K562 (cell line): ENCODE data around the gene MTA2. TPM values are rescaled to one million over a fixed set of nuclear protein-coding genes. Genes with fewer than 3 reads are reported as not detected.
A peak's percentile ranks its signal among the peaks of the same experiment; 100 is the strongest.

Source experiments
- ATF1 ChIP-seq, 2 experiments: fragments of 450-650 bp in 1 of 2; IDR thresholded peaks; 2 replicates each; pipeline ENCODE4 v1.6.1; 2016; ENCODE audit warnings: missing compliant biosample characterization in 1 of 2, missing genetic modification characterization in 1 of 2
- BRCA1 ChIP-seq, 2 experiments: fragments of 450-650 bp in 1 of 2; sonication (generic) in 1 of 2; formaldehyde crosslinking in 1 of 2; IDR thresholded peaks; 2 replicates each; pipeline versions ENCODE4 v1.5.0 to v1.6.1; 2017 to 2020; ENCODE audit warnings: mild to moderate bottlenecking in 1 of 2, missing genetic modification reagents in 1 of 2
- DACH1 ChIP-seq: fragments of 450-650 bp; IDR thresholded peaks from 2 replicates; pipeline ENCODE4 v1.6.1; 2018; ENCODE audit not compliant: partially characterized antibody
- ELF1 ChIP-seq: fragments of 200-800 bp; sonication (Bioruptor generic); IDR thresholded peaks from 2 replicates; pipeline ENCODE4 v1.6.1; 2016; ENCODE audit warnings: missing genetic modification characterization, missing compliant biosample characterization
- GABPA ChIP-seq: fragments of 200-800 bp; sonication (Bioruptor generic); conservative IDR thresholded peaks from 2 replicates; pipeline ENCODE4 v1.6.1; 2016; ENCODE audit warnings: low read depth, missing genetic modification characterization, missing compliant biosample characterization
- HEY1 ChIP-seq: fragments of 250-450 bp; sonication (Bioruptor Pico); IDR thresholded peaks from 2 replicates; pipeline ENCODE4 v1.5.0; 2020; ENCODE audit warnings: mild to moderate bottlenecking, moderate library complexity, borderline replicate concordance
- HIVEP1 ChIP-seq: fragments of 250-450 bp; sonication (Bioruptor Pico); IDR thresholded peaks from 2 replicates; pipeline ENCODE4 v1.4.0; 2020; ENCODE audit warnings: mild to moderate bottlenecking
- KDM2B ChIP-seq: fragments of 250-450 bp; sonication (Bioruptor Pico); IDR thresholded peaks from 2 replicates; pipeline ENCODE4 v1.8.0; 2021; ENCODE audit warnings: mild to moderate bottlenecking, moderate library complexity
- NEUROD1 ChIP-seq: fragments of 150-350 bp; IDR thresholded peaks from 2 replicates; pipeline ENCODE4 v1.6.1; 2014; ENCODE audit warnings: borderline replicate concordance, low read length, low read depth; ENCODE audit not compliant: partially characterized antibody
- NFIC ChIP-seq: fragments of 450-650 bp; IDR thresholded peaks from 2 replicates; pipeline ENCODE4 v1.6.1; 2017; ENCODE audit warnings: mild to moderate bottlenecking, inconsistent platforms
- RAD21 ChIP-seq, 2 experiments: fragments of 250-450 bp in 1 of 2; fragments of 450-650 bp in 1 of 2; sonication (Bioruptor Pico) in 1 of 2; formaldehyde crosslinking in 1 of 2; IDR thresholded peaks in 1 of 2; conservative IDR thresholded peaks in 1 of 2; 2 replicates each; pipeline versions ENCODE4 v1.4.0 to v1.8.0; 2020 to 2022; ENCODE audit warnings: mild to moderate bottlenecking in 2 of 2, moderate library complexity in 1 of 2
- TCFL5 ChIP-seq: fragments of 250-450 bp; sonication (Bioruptor Pico); conservative IDR thresholded peaks from 2 replicates; pipeline ENCODE4 v1.6.1; 2021; ENCODE audit warnings: mild to moderate bottlenecking, moderate library complexity, matching md5 sums
- TSHZ1 ChIP-seq: fragments of 250-450 bp; sonication (Bioruptor Pico); IDR thresholded peaks from 2 replicates; pipeline ENCODE4 v1.4.0; 2020; ENCODE audit warnings: mild to moderate bottlenecking, moderate library complexity
- ZBTB33 ChIP-seq: sonication (generic); formaldehyde crosslinking; IDR thresholded peaks from 2 replicates; pipeline ENCODE4 v1.8.1; 2023; ENCODE audit warnings: mild to moderate bottlenecking, missing genetic modification reagents
- ZBTB5 ChIP-seq: fragments of 450-650 bp; IDR thresholded peaks from 2 replicates; pipeline ENCODE4 v1.6.1; 2017; ENCODE audit warnings: antibody characterized with exemption
- ZNF217 ChIP-seq: sonication (generic); formaldehyde crosslinking; IDR thresholded peaks from 2 replicates; pipeline ENCODE4 v1.8.0; 2022; ENCODE audit warnings: mild to moderate bottlenecking, missing genetic modification reagents
- ZNF76 ChIP-seq: fragments of 250-450 bp; sonication (Bioruptor Pico); IDR thresholded peaks from 2 replicates; pipeline ENCODE4 v1.4.0; 2020; ENCODE audit warnings: mild to moderate bottlenecking, moderate library complexity, borderline replicate concordance
- polyA plus RNA-seq, 8 experiments: library from polyadenylated mRNA; depleted of rRNA in 4 of 8; stranded (reverse) in 5 of 8; unstranded in 3 of 8; fragments of >200 nt; fragmentation: Nextera tagmentation in 2 of 8; fragmentation: Illumina TruSeq in 1 of 8; extraction: Ambion mirVana in 2 of 8; extraction: Trizol in 1 of 8; gene quantifications; 2 replicates each; pipeline versions ENCODE4 v1.2.1 to v1.2.3, GENCODE V29; 2011 to 2014; ENCODE audit warnings: inconsistent platforms in 1 of 8, missing spikeins in 1 of 8
- total RNA-seq, 7 experiments: library from RNA; depleted of rRNA in 6 of 7; stranded (reverse); fragments of >200 nt in 6 of 7; fragmentation: Illumina TruSeq in 2 of 7; extraction: Trizol in 2 of 7; gene quantifications; 2 replicates each; pipeline versions ENCODE4 v1.2.1 to v1.2.3, GENCODE V29; 2011 to 2021; ENCODE audit warnings: low replicate concordance in 1 of 7

The MTA2 gene
- total and polyA plus RNA-seq, 9 of the 15 experiments (the other 6 are each of a cell fraction or from before 2014, with no cell fraction given): 6.2 to 220 (median 172) TPM

GRCh38 chr11:62611705-62612365 is 10.2 kb upstream of the MTA2 start (continued):
- no peak for TF ChIP-seq GABPA
- no peak for TF ChIP-seq ZNF76 (CRISPR knock-in tag)
- TF ChIP-seq RAD21 (CRISPR knock-in tag; conservative IDR thresholded peaks at IDR 0.05 in 1 of 2, IDR thresholded peaks at IDR 0.05 in 1 of 2): peak in 1 of 2 experiments; percentile 13; a peak in 1 of 4 replicates
- no peak for TF ChIP-seq BRCA1 (IDR thresholded peaks at IDR 0.05)
- TF ChIP-seq BRCA1 (CRISPR knock-in tag; IDR thresholded peaks at IDR 0.05): no peak
- no peak for TF ChIP-seq HIVEP1
- no peak for TF ChIP-seq ELF1 (tag)
- no peak for TF ChIP-seq TSHZ1
- no peak for TF ChIP-seq ZBTB5
- TF ChIP-seq NEUROD1: peak; percentile 14
- peak; percentile 21; the same call in 1 of the 2 replicates for TF ChIP-seq NFIC
- no peak for TF ChIP-seq HEY1 (CRISPR knock-in tag)
- TF ChIP-seq ZNF217 (CRISPR knock-in tag): no peak
- TF ChIP-seq DACH1: no peak
- 0 out of 2 replicates have a peak, but pooled peaks have one; percentile 5 for TF ChIP-seq ZBTB33
- no peak for TF ChIP-seq KDM2B (CRISPR knock-in tag)
- no peak for TF ChIP-seq ATF1 (CRISPR knock-in tag; IDR thresholded peaks at IDR 0.05)
- TF ChIP-seq ATF1 (tag; IDR thresholded peaks at IDR 0.05): peak; percentile 55
- no peak for TF ChIP-seq TCFL5 (CRISPR knock-in tag)
